HepG2 (cell line): ENCODE measurements around the gene LOXL3. TPM values are rescaled to one million over a fixed set of nuclear protein-coding genes. Genes with fewer than 3 reads are reported as not detected.

Experiments
- ATAC-seq: fragments of 200-7000 bp; cut with Tn5 transposase; 3 replicates; pipeline ENCODE4 v1.9.1; 2020; ENCODE audit warnings: mild to moderate bottlenecking, moderate library complexity
- BruUV-seq: library from RNA; stranded (reverse); fragments of 400-500 nt; replicated peaks from 2 replicates; lab custom pipeline; 2021; lab: Mats Ljungman, UMichigan
- CTCF ChIA-PET: fragments of 300-600 bp; formaldehyde crosslinking; extraction: SDS; loops from one replicate; lab custom pipeline; 2021; ENCODE audit warnings: low total read pairs, inconsistent platforms, low intra/inter-chr PET ratio; lab: Yijun Ruan, JAX
- POLR2A ChIA-PET: fragments of 350-600 bp; sonication (Branson Sonifier 250); formaldehyde crosslinking; loops from one replicate; lab custom pipeline; 2020; ENCODE audit warnings: antibody characterized with exemption, inconsistent platforms; lab: Yijun Ruan, JAX
- DNase-seq: peaks from one replicate; pipeline ENCODE4 v3.0.0-alpha.2; 2015; ENCODE audit warnings: low spot score
- FAIRE-seq: peaks from 3 replicates; lab custom pipeline; 2011; peaks lifted over from hg19 to GRCh38; lab: Jason Lieb, UNC
- H2AFZ ChIP-seq: one replicate; pipeline ENCODE4 v1.6.1; 2011; ENCODE audit warnings: low read length, inconsistent platforms
- H3K27ac ChIP-seq: fragments of 300-600 bp; 3 replicates; pipeline ENCODE4 v1.8.0; 2011; ENCODE audit warnings: mixed run types, mild to moderate bottlenecking, mixed read lengths, low read length, inconsistent platforms; ENCODE audit not compliant: insufficient read depth; ENCODE audit errors: extremely low read length
- H3K27me3 ChIP-seq, 2 experiments: fragments of 200-600 bp in 1 of 2; 2 replicates in 1 of 2; 3 replicates in 1 of 2; pipeline versions ENCODE4 v1.6.0 to v1.8.0; 2011; ENCODE audit warnings: low read length in 2 of 2, mild to moderate bottlenecking in 2 of 2, moderate library complexity in 2 of 2, inconsistent platforms in 1 of 2; ENCODE audit not compliant: insufficient read depth in 2 of 2, control insufficient read depth in 1 of 2
- H3K36me3 ChIP-seq, 2 experiments: fragments of 200-600 bp in 1 of 2; replicated peaks in 1 of 2; 2 replicates in 1 of 2; 3 replicates in 1 of 2; pipeline versions ENCODE4 v1.5.1 to v1.8.0; 2011; ENCODE audit warnings: low read length in 2 of 2, inconsistent platforms in 1 of 2; ENCODE audit not compliant: insufficient read depth in 2 of 2, control insufficient read depth in 1 of 2
- H3K4me1 ChIP-seq: 2 replicates; pipeline ENCODE4 v1.5.1; 2012; ENCODE audit warnings: low read length, inconsistent platforms; ENCODE audit not compliant: insufficient read depth
- H3K4me2 ChIP-seq: 2 replicates; pipeline ENCODE4 v1.6.0; 2011; ENCODE audit warnings: low read depth, low read length, inconsistent platforms
- H3K4me3 ChIP-seq, 3 experiments: fragments of 200-600 bp in 1 of 3; sonication (generic), shearing (Covaris generic) in 1 of 3; replicated peaks in 1 of 3; 2 replicates each; pipeline ENCODE4 v1.5.1; 2011 to 2016; ENCODE audit warnings: low read length in 3 of 3, inconsistent platforms in 2 of 3, low read depth in 2 of 3, mild to moderate bottlenecking in 2 of 3, control low read depth in 1 of 3, mixed read lengths in 1 of 3; ENCODE audit not compliant: insufficient read depth in 1 of 3
- H3K79me2 ChIP-seq: one replicate; pipeline ENCODE4 v1.6.1; 2011; ENCODE audit warnings: low read length, inconsistent platforms; ENCODE audit not compliant: insufficient read depth
- H3K9ac ChIP-seq: 2 replicates; pipeline ENCODE4 v1.6.0; 2011; ENCODE audit warnings: mild to moderate bottlenecking, low read depth, low read length, inconsistent platforms; ENCODE audit not compliant: insufficient read depth
- H3K9me3 ChIP-seq: 2 replicates; pipeline ENCODE4 v1.5.1; 2012; ENCODE audit warnings: mild to moderate bottlenecking, low read length
- H4K20me1 ChIP-seq: 2 replicates; pipeline ENCODE4 v1.6.0; 2011; ENCODE audit warnings: inconsistent platforms, mild to moderate bottlenecking, low read length, moderate library complexity; ENCODE audit not compliant: insufficient read depth
- AGO2 ChIP-seq: fragments of 200-400 bp; formaldehyde crosslinking; optimal IDR thresholded peaks from 2 replicates; pipeline ENCODE3; 2017; ENCODE audit warnings: mild to moderate bottlenecking, low read depth, low read length, moderate library complexity
- GABPA ChIP-seq, 2 experiments: IDR thresholded peaks; 2 replicates each; pipeline ENCODE4 v1.6.1; 2011 to 2016; ENCODE audit warnings: low read depth in 2 of 2, low read length in 1 of 2, missing biosample characterization in 1 of 2, missing genetic modification characterization in 1 of 2
- HOMEZ ChIP-seq: IDR thresholded peaks from 2 replicates; pipeline ENCODE4 v1.6.1; 2016; ENCODE audit warnings: low read depth
- MTA3 ChIP-seq: sonication (generic); formaldehyde crosslinking; IDR thresholded peaks from 2 replicates; pipeline ENCODE4 v1.4.0; 2020; ENCODE audit warnings: missing genetic modification reagents
- NFYC ChIP-seq: IDR thresholded peaks from 2 replicates; pipeline ENCODE4 v1.6.1; 2016; ENCODE audit warnings: missing genetic modification reagents, missing compliant biosample characterization
- RAD51 ChIP-seq: fragments of 450-650 bp; IDR thresholded peaks from 2 replicates; pipeline ENCODE4 v1.6.1; 2016; ENCODE audit warnings: borderline replicate concordance
- RBFOX2 ChIP-seq: fragments of 200-400 bp; formaldehyde crosslinking; IDR thresholded peaks from 2 replicates; pipeline ENCODE4 v1.6.1; 2017; ENCODE audit warnings: low read depth, mild to moderate bottlenecking, low read length
- SNAI1 ChIP-seq: sonication (generic); formaldehyde crosslinking; IDR thresholded peaks from 2 replicates; pipeline ENCODE4 v1.5.0; 2020; ENCODE audit warnings: mild to moderate bottlenecking, missing genetic modification reagents, borderline replicate concordance
- SRSF4 ChIP-seq: fragments of 200-400 bp; formaldehyde crosslinking; IDR thresholded peaks from one replicate; pipeline ENCODE4 v1.6.1; 2018; ENCODE audit warnings: mild to moderate bottlenecking, low read depth, low read length, moderate library complexity; ENCODE audit not compliant: poor library complexity, severe bottlenecking
- TAF1 ChIP-seq: sonication (generic); formaldehyde crosslinking; IDR thresholded peaks from 2 replicates; pipeline ENCODE4 v1.4.0; 2020; ENCODE audit warnings: missing genetic modification reagents
- TARDBP ChIP-seq: sonication (generic); formaldehyde crosslinking; IDR thresholded peaks from 2 replicates; pipeline ENCODE4 v1.8.0; 2022; ENCODE audit warnings: mild to moderate bottlenecking, missing genetic modification reagents
- ZNF251 ChIP-seq: sonication (generic); formaldehyde crosslinking; IDR thresholded peaks from 2 replicates; pipeline ENCODE4 v1.9.0; 2021; ENCODE audit warnings: mild to moderate bottlenecking, missing genetic modification reagents
- ZNF326 ChIP-seq: sonication (generic); formaldehyde crosslinking; IDR thresholded peaks from 2 replicates; pipeline ENCODE4 v1.4.0; 2020; ENCODE audit warnings: missing genetic modification reagents, borderline replicate concordance
- ZNF460 ChIP-seq: sonication (generic); formaldehyde crosslinking; IDR thresholded peaks from 2 replicates; pipeline ENCODE4 v1.5.1; 2020; ENCODE audit warnings: missing genetic modification reagents, mild to moderate bottlenecking, borderline replicate concordance
- ZNF639 ChIP-seq: conservative IDR thresholded peaks from 2 replicates; pipeline ENCODE4 v1.6.1; 2018; ENCODE audit warnings: missing genetic modification reagents
- ZNF746 ChIP-seq: sonication (generic); formaldehyde crosslinking; IDR thresholded peaks from 2 replicates; pipeline ENCODE4 v1.8.0; 2022; ENCODE audit warnings: mild to moderate bottlenecking, missing genetic modification reagents
- ZNF780A ChIP-seq: sonication (generic); formaldehyde crosslinking; IDR thresholded peaks from 2 replicates; pipeline ENCODE4 v1.8.0; 2022; ENCODE audit warnings: mild to moderate bottlenecking, missing genetic modification reagents, moderate library complexity
- ZNF790 ChIP-seq: sonication (generic); formaldehyde crosslinking; IDR thresholded peaks from 2 replicates; pipeline ENCODE4 v1.8.0; 2022; ENCODE audit warnings: missing genetic modification reagents, mild to moderate bottlenecking, borderline replicate concordance
- ZNF839 ChIP-seq: sonication (generic); formaldehyde crosslinking; IDR thresholded peaks from 2 replicates; pipeline ENCODE4 v1.4.0; 2020; ENCODE audit warnings: missing genetic modification reagents, mild to moderate bottlenecking, borderline replicate concordance
- WGBS: methylation state at CpG from one replicate; pipeline ENCODE4 v1.1.6; 2017; ENCODE audit warnings: low lambda C conversion rate; 5-methylcytosine and 5-hydroxymethylcytosine counted together
- in situ Hi-C: cut with HindIII; loops from 2 replicates; pipeline ENCODE4 v1.10.0; 2017; ENCODE audit warnings: low pct_unique_long_range_greater_than_20kb; ENCODE audit not compliant: extremely low pct_ligation_motif_present
- intact Hi-C: fragments of 100-400 bp; cut with micrococcal nuclease; formaldehyde crosslinking; loops from one replicate; pipeline ENCODE4 v1.10.0; 2022; ENCODE audit not compliant: unreplicated experiment
- polyA plus RNA-seq, 8 experiments: library from polyadenylated mRNA; depleted of rRNA in 3 of 8; stranded (reverse) in 7 of 8; unstranded in 1 of 8; fragments of >200 nt; fragmentation: Illumina TruSeq in 4 of 8; extraction: Trizol in 4 of 8; gene quantifications; 2 replicates each; pipeline versions ENCODE4 v1.2.1 to v1.2.3, GENCODE V29; 2011 to 2016; ENCODE audit warnings: low read depth in 4 of 8, missing spikeins in 1 of 8, mixed read lengths in 1 of 8; ENCODE audit not compliant: insufficient read depth in 1 of 8
- total RNA-seq, 5 experiments: library from RNA; depleted of rRNA; stranded (reverse); fragments of >200 nt; fragmentation: Illumina TruSeq; extraction: Trizol; gene quantifications; 2 replicates each; pipeline ENCODE4 v1.2.3, GENCODE V29; 2016; ENCODE audit warnings: low read depth in 1 of 5

The LOXL3 gene
- total and polyA plus RNA-seq, 2 of the 13 experiments (the other 11 are each of a cell fraction or from before 2014, with no cell fraction given) = 0.55 to 6.5 TPM

DNA sequence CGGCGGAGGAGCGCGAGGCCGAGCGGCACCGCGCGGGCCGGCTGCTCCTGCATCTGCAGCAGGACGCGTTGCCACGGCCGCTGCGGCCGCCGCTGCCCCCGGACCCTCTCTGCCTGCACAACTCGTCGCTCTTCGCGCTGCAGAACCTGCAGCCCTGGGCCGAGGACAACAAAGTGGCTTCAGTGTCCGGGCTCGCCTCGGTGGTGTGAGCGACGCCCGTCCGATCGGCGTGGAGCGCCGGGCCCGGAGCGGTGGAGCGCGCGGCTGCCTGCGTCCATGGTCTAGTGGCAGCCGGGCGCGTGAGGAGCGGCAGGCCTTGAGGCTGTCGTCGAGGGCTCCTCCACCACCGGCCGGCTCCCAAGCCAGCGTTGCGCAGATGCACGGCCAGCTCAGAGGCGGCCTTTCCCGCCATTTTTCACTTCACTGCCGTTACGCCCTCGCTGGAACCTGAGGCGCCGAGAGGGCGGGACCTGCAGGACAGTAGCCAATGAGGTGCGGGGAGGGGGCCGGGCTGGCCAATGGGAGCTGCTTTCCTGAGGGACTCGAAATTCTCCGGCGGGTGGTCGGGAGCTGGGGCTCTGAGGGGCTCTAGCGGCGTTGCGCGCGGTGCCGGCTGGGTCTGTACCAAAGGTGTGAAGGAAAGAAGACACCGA is 37.6 kb downstream of the LOXL3 start (continued):
- TF ChIP-seq ZNF790 (CRISPR knock-in tag) = no peak
- no peak for TF ChIP-seq ZNF639 (CRISPR knock-in tag)
- no peak for TF ChIP-seq RAD51
- TF ChIP-seq AGO2 = peak; percentile 62
- peak; percentile 52; the same call in 1 of the 2 replicates for TF ChIP-seq NFYC
- TF ChIP-seq ZNF326 = no peak

DNA sequence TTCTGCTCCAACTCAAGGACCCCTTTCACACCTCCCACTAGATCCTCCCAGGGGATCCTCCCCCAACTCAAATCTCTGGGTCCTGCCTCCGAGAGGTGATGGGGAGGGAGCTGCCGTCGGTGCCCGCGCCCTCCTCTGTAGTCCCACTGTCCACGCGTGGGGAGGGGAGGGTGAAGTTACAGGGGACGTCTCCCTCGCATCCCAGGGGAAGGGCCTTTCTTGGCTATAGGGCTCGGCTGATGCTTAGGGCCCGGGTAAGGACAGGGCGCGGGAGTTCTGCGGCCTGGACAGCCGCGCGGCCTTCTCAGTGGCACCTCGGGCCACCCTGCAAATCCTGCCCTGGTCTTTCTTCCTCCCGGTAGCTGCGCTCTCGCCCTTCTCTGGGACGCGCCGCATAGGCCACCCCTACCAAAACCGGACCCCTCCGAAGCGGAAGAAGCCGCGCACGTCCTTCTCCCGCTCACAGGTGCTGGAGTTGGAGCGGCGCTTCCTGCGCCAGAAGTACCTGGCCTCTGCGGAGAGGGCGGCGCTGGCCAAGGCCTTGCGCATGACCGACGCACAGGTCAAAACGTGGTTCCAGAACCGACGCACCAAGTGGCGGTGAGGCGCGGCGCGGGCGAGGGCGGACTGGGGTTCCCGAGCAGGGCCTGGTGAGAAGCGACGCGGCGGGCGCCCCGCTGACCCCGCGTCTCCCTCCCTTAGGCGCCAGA is 38.3 kb downstream of the LOXL3 start:
- no peak overlapping the region for H3K27ac ChIP-seq
- DNase-seq (no peak), ATAC-seq (no peak), FAIRE-seq (no peak)
- H3K4me3 ChIP-seq = no peak overlapping the region
- H3K27me3 ChIP-seq = no peaks in the 10 kb centered on the region
- WGBS = 98% methylated on average over 55 of the region's 60 CpGs
- no peak overlapping the region for H3K4me2 ChIP-seq
- no peaks in the 10 kb centered on the region for H4K20me1 ChIP-seq
- POLR2A ChIA-PET = interaction anchor here (2.1 kb wide), 1 partner anchor 12 kb away, joined by 6 read pairs; no protein-coding TSS in a partner anchor
- no peaks in the 10 kb centered on the region for H3K9me3 ChIP-seq
- in situ Hi-C loops = no loop called here
- H3K4me1 ChIP-seq = peaks cover 43% of the 10 kb centered on the region
- intact Hi-C loops = no loop called here
- H2AFZ ChIP-seq = no peak overlapping the region
- no peaks in the 10 kb centered on the region for H3K79me2 ChIP-seq
- CTCF ChIA-PET = no interaction called here
- H3K9ac ChIP-seq = no peak overlapping the region
- H3K36me3 ChIP-seq = peaks cover 11 to 16% of the 10 kb centered on the region in 2 experiments; a peak in 4 of 5 replicates
- BruUV-seq = no TSS peak
- TF ChIP-seq ZNF839 (CRISPR knock-in tag) (no peak), ZNF746 (CRISPR knock-in tag) (no peak), TAF1 (CRISPR knock-in tag) (peak; percentile 21; the same call in 1 of the 2 replicates), ZNF460 (CRISPR knock-in tag) (no peak), GABPA (IDR thresholded peaks at IDR 0.05; ENCODE audit: low read depth, low read length) (no peak), GABPA (CRISPR knock-in tag; IDR thresholded peaks at IDR 0.05; ENCODE audit: low read depth) (no peak), HOMEZ (CRISPR knock-in tag) (no peak), MTA3 (CRISPR knock-in tag) (no peak), SRSF4 (no peak), RBFOX2 (peak; percentile 19), TARDBP (no peak), ZNF780A (CRISPR knock-in tag) (no peak), SNAI1 (CRISPR knock-in tag) (no peak), ZNF251 (CRISPR knock-in tag) (no peak)
